ENCODE results near the gene SH2D3C. TPM values are rescaled to one million over a fixed set of nuclear protein-coding genes. Genes with fewer than 3 reads are reported as not detected.

SH2D3C gene
- total and polyA plus RNA-seq, 10 of the 15 experiments (the other 5 are each of a cell fraction or from before 2014, with no cell fraction given): 1.2 to 23.5 (median 16.2) TPM

- Histone ChIP-seq H3K4me1 (ENCODE audit: control insufficient read depth, insufficient read depth, low read length) (no peaks in the 10 kb centered on the region), H3K4me2 (ENCODE audit: control insufficient read depth, insufficient read depth) (no peak overlapping the region), H3K27ac (ENCODE audit: control insufficient read depth, insufficient read depth) (no peak overlapping the region), H3K4me3 (no peak overlapping the region), H3K9me3 (replicated peaks; ENCODE audit: control insufficient read depth, insufficient read depth, low read length) (no peaks in the 10 kb centered on the region), H3K79me2 (ENCODE audit: control insufficient read depth, insufficient read depth, low read length) (no peaks in the 10 kb centered on the region), H3K27me3 (replicated peaks in 1 of 2; ENCODE audit: control insufficient read depth in 2 of 2, insufficient read depth in 2 of 2, low read length in 1 of 2) (no peaks in the 10 kb centered on the region), H4K20me1 (ENCODE audit: control insufficient read depth, insufficient read depth) (no peaks in the 10 kb centered on the region), H2AFZ (ENCODE audit: control insufficient read depth, low read depth, low read length) (no peak overlapping the region), H3K36me3 (ENCODE audit: control insufficient read depth in 2 of 2, insufficient read depth in 2 of 2, low read length in 1 of 2) (no peaks in the 10 kb centered on the region), H3K9ac (ENCODE audit: control insufficient read depth, insufficient read depth, low read length) (no peak overlapping the region)
- CTCF ChIA-PET: no interaction called here
- DNase-seq (ENCODE audit: low read depth, low spot score): no peak
- ATAC-seq: no peak
- BruUV-seq (replicated peaks): no TSS peak
- FAIRE-seq: no peak
- intact Hi-C loops (cut with micrococcal nuclease; ENCODE audit: unreplicated experiment): no loop called here
- SMC1A ChIA-PET (ENCODE audit: uncharacterized antibody, unreplicated experiment): no interaction called here
- TF ChIP-seq NKRF (conservative IDR thresholded peaks at IDR 0.05) (no peak), CBX3 (IDR thresholded peaks at IDR 0.05; ENCODE audit: borderline replicate concordance, low read depth) (no peak), SP1 (IDR thresholded peaks at IDR 0.05; ENCODE audit: low read depth, low read length) (no peak), USF1 (IDR thresholded peaks at IDR 0.05; ENCODE audit: borderline replicate concordance, extremely low read length, insufficient read depth, low read depth, low read length) (no peak), HDAC6 (IDR thresholded peaks at IDR 0.05; ENCODE audit: unreplicated experiment) (no peak), PRDM15 (CRISPR knock-in tag; IDR thresholded peaks at IDR 0.05) (no peak)
- 40% methylated on average over 7 of the region's 7 CpGs for WGBS (ENCODE audit: insufficient coverage, insufficient replicate concordance, low lambda C conversion rate, missing lambda C conversion rate)
- POLR2A ChIA-PET: no interaction called here
- in situ Hi-C loops (cut with MboI): no loop called here
- RAD21 ChIA-PET (ENCODE audit: unreplicated experiment): no interaction called here
Measured at GRCh38 chr9:127826253-127826913, 47.9 kb upstream of the SH2D3C start.

Data from GM12878 (cell line).